HEK293 (cell line): ENCODE results near the gene ATP6V0C.

ENCODE experiments used
- GLIS2 ChIP-seq: fragments of 450-650 bp; formaldehyde crosslinking; IDR thresholded peaks from 2 replicates; pipeline ENCODE4 v1.5.1; 2016; ENCODE audit warnings: missing biosample characterization, missing genetic modification characterization
- KLF9 ChIP-seq: fragments of 450-650 bp; formaldehyde crosslinking; IDR thresholded peaks from 2 replicates; pipeline ENCODE4 v1.5.1; 2016; ENCODE audit warnings: missing biosample characterization, missing genetic modification characterization, low read depth
- MYNN ChIP-seq: fragments of 450-650 bp; formaldehyde crosslinking; IDR thresholded peaks from 2 replicates; pipeline ENCODE4 v1.5.1; 2016; ENCODE audit warnings: missing biosample characterization, missing genetic modification characterization, borderline replicate concordance
- SCRT1 ChIP-seq: fragments of 450-650 bp; formaldehyde crosslinking; IDR thresholded peaks from 2 replicates; pipeline ENCODE4 v1.5.1; 2016; ENCODE audit warnings: missing biosample characterization, missing genetic modification characterization, borderline replicate concordance
- ZBTB11 ChIP-seq: fragments of 450-650 bp; formaldehyde crosslinking; conservative IDR thresholded peaks from 2 replicates; pipeline ENCODE4 v1.5.1; 2016; ENCODE audit warnings: low read depth, missing biosample characterization, missing genetic modification characterization
- ZBTB26 ChIP-seq: fragments of 450-650 bp; formaldehyde crosslinking; optimal IDR thresholded peaks from 2 replicates; pipeline ENCODE3; 2016; ENCODE audit warnings: missing biosample characterization, mild to moderate bottlenecking, missing genetic modification characterization
- ZNF10 ChIP-seq: fragments of 450-650 bp; formaldehyde crosslinking; IDR thresholded peaks from 2 replicates; pipeline ENCODE4 v1.5.1; 2017; ENCODE audit warnings: missing biosample characterization, missing genetic modification characterization
- ZNF18 ChIP-seq: fragments of 450-650 bp; formaldehyde crosslinking; IDR thresholded peaks from 2 replicates; pipeline ENCODE4 v1.5.1; 2016; ENCODE audit warnings: missing biosample characterization, missing genetic modification characterization
- ZNF24 ChIP-seq: fragments of 450-650 bp; formaldehyde crosslinking; IDR thresholded peaks from 2 replicates; pipeline ENCODE4 v1.5.1; 2016; ENCODE audit warnings: missing biosample characterization, missing genetic modification characterization
- ZNF335 ChIP-seq: fragments of 450-650 bp; formaldehyde crosslinking; conservative IDR thresholded peaks from 2 replicates; pipeline ENCODE4 v1.5.1; 2016; ENCODE audit warnings: missing biosample characterization, missing genetic modification characterization
- ZNF341 ChIP-seq: fragments of 450-650 bp; formaldehyde crosslinking; IDR thresholded peaks from 2 replicates; pipeline ENCODE4; 2016; ENCODE audit warnings: low read depth, missing biosample characterization, missing genetic modification characterization
- ZNF366 ChIP-seq: fragments of 450-650 bp; formaldehyde crosslinking; conservative IDR thresholded peaks from 2 replicates; pipeline ENCODE4 v1.5.1; 2016; ENCODE audit warnings: missing biosample characterization, missing genetic modification characterization
- ZNF394 ChIP-seq: fragments of 450-650 bp; formaldehyde crosslinking; IDR thresholded peaks from 2 replicates; pipeline ENCODE4 v1.5.1; 2016; ENCODE audit warnings: missing biosample characterization, missing genetic modification characterization, mild to moderate bottlenecking, moderate library complexity, borderline replicate concordance
- ZNF398 ChIP-seq: fragments of 450-650 bp; formaldehyde crosslinking; IDR thresholded peaks from 2 replicates; pipeline ENCODE4 v1.5.1; 2017; ENCODE audit warnings: missing biosample characterization, missing genetic modification characterization
- ZNF449 ChIP-seq: fragments of 450-650 bp; formaldehyde crosslinking; IDR thresholded peaks from 2 replicates; pipeline ENCODE4 v1.5.1; 2017; ENCODE audit warnings: missing biosample characterization, mild to moderate bottlenecking, missing genetic modification characterization, moderate library complexity
- ZNF558 ChIP-seq: fragments of 450-650 bp; formaldehyde crosslinking; IDR thresholded peaks from 2 replicates; pipeline ENCODE4 v1.5.1; 2016; ENCODE audit warnings: missing biosample characterization, missing genetic modification characterization
- ZNF560 ChIP-seq: fragments of 450-650 bp; formaldehyde crosslinking; IDR thresholded peaks from 2 replicates; pipeline ENCODE4 v1.5.1; 2017; ENCODE audit warnings: missing biosample characterization, missing genetic modification characterization, borderline replicate concordance
- ZNF600 ChIP-seq: fragments of 450-650 bp; formaldehyde crosslinking; IDR thresholded peaks from 2 replicates; pipeline ENCODE4 v1.5.1; 2016; ENCODE audit warnings: missing biosample characterization, missing genetic modification characterization
- ZNF785 ChIP-seq: fragments of 450-650 bp; formaldehyde crosslinking; IDR thresholded peaks from 2 replicates; pipeline ENCODE4 v1.5.1; 2016; ENCODE audit warnings: missing biosample characterization, missing genetic modification characterization
- ZNF791 ChIP-seq: fragments of 450-650 bp; formaldehyde crosslinking; IDR thresholded peaks from 2 replicates; pipeline ENCODE4 v1.5.1; 2016; ENCODE audit warnings: missing biosample characterization, missing genetic modification characterization
- ZNF792 ChIP-seq: fragments of 450-650 bp; formaldehyde crosslinking; IDR thresholded peaks from 2 replicates; pipeline ENCODE4 v1.5.1; 2016; ENCODE audit warnings: missing biosample characterization, missing genetic modification characterization
- ZSCAN16 ChIP-seq: fragments of 450-650 bp; formaldehyde crosslinking; IDR thresholded peaks from 2 replicates; pipeline ENCODE4 v1.5.1; 2016; ENCODE audit warnings: missing biosample characterization, missing genetic modification characterization

The ATP6V0C gene

GRCh38 chr16:2532494-2533141, 18.9 kb downstream of the ATP6V0C start (continued):
- TF ChIP-seq ZBTB26 (tag by site-specific recombination) (no peak), ZNF785 (tag by site-specific recombination) (no peak), ZNF341 (tag by site-specific recombination) (peak; percentile 57), ZSCAN16 (tag by site-specific recombination) (0 out of 2 replicates have a peak, but pooled peaks have one; percentile 29), ZNF558 (tag by site-specific recombination) (no peak), SCRT1 (peak; percentile 73; the same call in 1 of the 2 replicates), ZNF335 (tag by site-specific recombination) (0 out of 2 replicates have a peak, but pooled peaks have one; percentile 18), ZNF560 (tag by site-specific recombination) (no peak), KLF9 (tag by site-specific recombination) (peak; percentile 24; the same call in 1 of the 2 replicates), ZNF600 (peak; percentile 95), ZNF366 (tag by site-specific recombination) (no peak), ZNF398 (peak; percentile 17; the same call in 1 of the 2 replicates), ZNF449 (tag by site-specific recombination) (no peak), ZBTB11 (peak; percentile 70), ZNF791 (tag by site-specific recombination) (no peak), ZNF10 (tag by site-specific recombination) (no peak), GLIS2 (peak; percentile 46; the same call in 1 of the 2 replicates), ZNF792 (tag by site-specific recombination) (no peak), ZNF18 (tag by site-specific recombination) (no peak), ZNF394 (tag by site-specific recombination) (peak; percentile 40; the same call in 1 of the 2 replicates), ZNF24 (0 out of 2 replicates have a peak, but pooled peaks have one; percentile 16), MYNN (tag by site-specific recombination) (no peak)
- TF ChIP-seq, all 188 proteins: peak for 34
